ENCODE measurements around the gene HAPLN1. TPM values are rescaled to one million over a fixed set of nuclear protein-coding genes. Genes with fewer than 3 reads are reported as not detected.

The HAPLN1 gene
- total and polyA plus RNA-seq, 2 of the 8 experiments (the other 6 are each of a cell fraction or from before 2014, with no cell fraction given), result 0.56 to 2.1 TPM

DNA sequence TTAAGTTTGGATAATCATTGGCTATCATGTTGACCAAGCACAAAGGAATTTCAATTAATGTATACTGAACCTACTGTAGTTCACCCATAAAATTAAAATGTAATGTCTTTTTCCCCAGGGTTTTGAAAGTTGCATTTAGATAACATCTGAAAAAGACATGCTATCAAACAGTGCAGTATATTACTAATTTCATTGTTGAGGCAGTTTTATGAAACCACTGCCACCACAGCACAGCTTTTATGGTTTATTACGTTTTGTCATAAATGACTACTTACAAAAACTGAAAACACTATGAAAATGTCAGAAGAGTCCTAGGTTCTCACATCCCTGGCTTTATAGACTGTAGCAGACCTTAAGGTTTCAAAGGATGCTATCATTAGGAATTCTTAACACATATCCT, 32.0 kb upstream of the HAPLN1 start:
- no peak overlapping the region for H2BK20ac ChIP-seq (ENCODE audit: low read length)
- no peak overlapping the region for H3K23ac ChIP-seq (ENCODE audit: insufficient read length)
- no peaks in the 10 kb centered on the region for H4K20me1 ChIP-seq (replicated peaks in 1 of 2; ENCODE audit: control insufficient read depth in 1 of 2, insufficient read depth in 2 of 2, low read length in 2 of 2)
- no peak overlapping the region for H3K27ac ChIP-seq (ENCODE audit: low read depth, low read length)
- no peaks in the 10 kb centered on the region for H3K79me1 ChIP-seq (ENCODE audit: low read depth, low read length)
- H3K27me3 ChIP-seq (replicated peaks in 1 of 4; ENCODE audit: control insufficient read depth in 3 of 4, extremely low read depth in 1 of 4, insufficient read depth in 3 of 4, low read length in 3 of 4), result no peaks in the 10 kb centered on the region
- no peak overlapping the region for H4K91ac ChIP-seq (replicated peaks; ENCODE audit: insufficient read length, low read length)
- no peak overlapping the region for H4K5ac ChIP-seq (ENCODE audit: insufficient read length, low read depth, low read length)
- H2BK12ac ChIP-seq (ENCODE audit: low read depth, low read length), result no peak overlapping the region
- no peak overlapping the region for H3K4me2 ChIP-seq (ENCODE audit: insufficient read depth in 1 of 2, low read depth in 2 of 2, low read length in 2 of 2)
- FAIRE-seq (no peak), DNase-seq (ENCODE audit: low read depth in 1 of 2, low spot score in 2 of 2) (no peak)
- no peak overlapping the region for H3K14ac ChIP-seq (ENCODE audit: insufficient read length)
- H2AK5ac ChIP-seq (ENCODE audit: low read depth, low read length), result no peak overlapping the region
- no peak overlapping the region for H3K18ac ChIP-seq (ENCODE audit: extremely low read depth, low read length)
- H3K4ac ChIP-seq (replicated peaks; ENCODE audit: insufficient read length, low read depth, low read length), result no peak overlapping the region
- no peak overlapping the region for H2AFZ ChIP-seq (ENCODE audit: low read length)
- H3K9me3 ChIP-seq (ENCODE audit: insufficient read depth in 2 of 2, low read depth in 1 of 2, low read length in 1 of 2), result no peaks in the 10 kb centered on the region; a peak in 1 of 4 replicates
- H3K23me2 ChIP-seq (ENCODE audit: low read depth, low read length), result no peaks in the 10 kb centered on the region; the same call in 1 of the 2 replicates
- no peak overlapping the region for H3K56ac ChIP-seq (replicated peaks; ENCODE audit: insufficient read length, low read depth, low read length)
- WGBS, 2 experiments (ENCODE audit: extremely low coverage in 1 of 2, insufficient coverage in 1 of 2, insufficient read length in 1 of 2, insufficient replicate concordance in 2 of 2, low coverage in 1 of 2, low lambda C conversion rate in 2 of 2, missing lambda C conversion rate in 1 of 2), result 100% methylated on average over 1 of the region's 1 CpG; no CpG with 5 or more reads in 1 of the 2 experiments
- H3K4me3 ChIP-seq (ENCODE audit: extremely low read depth in 1 of 4, insufficient read depth in 2 of 4, low read depth in 3 of 4, low read length in 4 of 4), result no peak overlapping the region
- ChIA-PET CTCF (ENCODE audit: partially characterized antibody) (no interaction called here), POLR2A (ENCODE audit: partially characterized antibody) (no interaction called here)
- no peaks in the 10 kb centered on the region for H3K36me3 ChIP-seq (ENCODE audit: control insufficient read depth in 2 of 4, insufficient read depth in 4 of 4, low read length in 3 of 4)
- no peak overlapping the region for H2BK15ac ChIP-seq (ENCODE audit: low read length)
- H3K79me2 ChIP-seq (ENCODE audit: control insufficient read depth in 1 of 2, insufficient read depth in 2 of 2, low read length in 2 of 2), result no peaks in the 10 kb centered on the region
- H3K4me1 ChIP-seq (replicated peaks in 1 of 4; ENCODE audit: control insufficient read depth in 3 of 4, insufficient read depth in 4 of 4, low read length in 3 of 4), result no peaks in the 10 kb centered on the region
- no peak overlapping the region for H2BK120ac ChIP-seq (replicated peaks; ENCODE audit: low read depth, low read length)
- no peak overlapping the region for H3K9ac ChIP-seq (replicated peaks in 1 of 4; ENCODE audit: extremely low read depth in 1 of 4, low read depth in 3 of 4, low read length in 3 of 4)
- no peak overlapping the region for H2BK5ac ChIP-seq (ENCODE audit: low read depth, low read length)
- no peak overlapping the region for H4K8ac ChIP-seq (ENCODE audit: extremely low read depth, insufficient read depth, low read length)
- no peak for TF ChIP-seq CTBP2 (IDR thresholded peaks at IDR 0.05; ENCODE audit: borderline replicate concordance, insufficient read depth, insufficient read length, low read length)
- no peak for TF ChIP-seq GABPA (IDR thresholded peaks at IDR 0.05; ENCODE audit: borderline replicate concordance, insufficient read depth, low read length)
- TF ChIP-seq FOSL1 (IDR thresholded peaks at IDR 0.05; ENCODE audit: insufficient read depth, low read depth, low read length), result no peak
- no peak for TF ChIP-seq POLR2A (IDR thresholded peaks at IDR 0.05; ENCODE audit: control extremely low read depth in 1 of 2, low read depth in 2 of 2, low read length in 2 of 2)
- TF ChIP-seq EP300 (IDR thresholded peaks at IDR 0.05; ENCODE audit: borderline replicate concordance in 1 of 2, low read depth in 2 of 2, low read length in 2 of 2), result no peak
- no peak for TF ChIP-seq POU5F1 (IDR thresholded peaks at IDR 0.05; ENCODE audit: low read depth, low read length)
- TF ChIP-seq ASH2L (IDR thresholded peaks at IDR 0.05; ENCODE audit: low read length), result no peak
- no peak for TF ChIP-seq SP2 (IDR thresholded peaks at IDR 0.05; ENCODE audit: low read length)
- no peak for TF ChIP-seq NANOG (IDR thresholded peaks at IDR 0.05; ENCODE audit: insufficient read depth, low read depth, low read length, poor library complexity, severe bottlenecking)
- no peak for TF ChIP-seq EGR1 (IDR thresholded peaks at IDR 0.05; ENCODE audit: borderline replicate concordance, low read depth, low read length)
- TF ChIP-seq TBP (IDR thresholded peaks at IDR 0.05; ENCODE audit: low read depth, low read length), result no peak
- no peak for TF ChIP-seq CBX8 (IDR thresholded peaks at IDR 0.05; ENCODE audit: borderline replicate concordance, low read depth, low read length)
- TF ChIP-seq CHD2 (IDR thresholded peaks at IDR 0.05; ENCODE audit: low read length), result no peak
